Kidney (tissue), 14 donors: ENCODE measurements around the gene UBE2N. TPM values are rescaled to one million over a fixed set of nuclear protein-coding genes. Genes with fewer than 3 reads are reported as not detected.
A peak's percentile ranks its signal among the peaks of the same experiment; 100 is the strongest.

Experiments used
- DNase-seq, 5 donors: peaks; one replicate each; pipeline ENCODE4 v3.0.0-alpha.2; 2013 to 2020
- FAIRE-seq: peaks from 2 replicates; lab custom pipeline; 2012; peaks lifted over from hg19 to GRCh38; lab: Jason Lieb, UNC
- H3K27ac ChIP-seq, 2 donors: one replicate each; pipeline ENCODE4 v1.7.0; 2013; ENCODE audit warnings: low read depth in 2 of 2, low read length in 2 of 2, inconsistent platforms in 1 of 2
- H3K27me3 ChIP-seq: one replicate; pipeline ENCODE4 v1.7.1; 2013; ENCODE audit warnings: low read length, inconsistent platforms; ENCODE audit not compliant: control insufficient read depth, insufficient read depth
- H3K36me3 ChIP-seq, 3 donors: one replicate each; pipeline versions ENCODE4 v1.7.0 to v1.7.1; 2013; ENCODE audit warnings: low read length in 3 of 3, control low read depth in 1 of 3, inconsistent platforms in 1 of 3; ENCODE audit not compliant: insufficient read depth in 3 of 3, control insufficient read depth in 2 of 3
- H3K4me1 ChIP-seq, 3 donors: one replicate each; pipeline versions ENCODE4 v1.7.0 to v1.7.1; 2013; ENCODE audit warnings: low read length in 3 of 3, inconsistent platforms in 1 of 3, low read depth in 1 of 3; ENCODE audit not compliant: control insufficient read depth in 2 of 3, insufficient read depth in 2 of 3
- H3K4me3 ChIP-seq, 3 donors: one replicate each; pipeline versions ENCODE4 v1.7.0 to v1.8.1; 2013; ENCODE audit warnings: low read length in 3 of 3, control low read depth in 1 of 3, inconsistent platforms in 1 of 3
- H3K9ac ChIP-seq, 3 donors: one replicate each; pipeline versions ENCODE4 v1.7.0 to v1.7.1; 2013; ENCODE audit warnings: low read length in 3 of 3, control low read depth in 1 of 3, inconsistent platforms in 1 of 3
- H3K9me3 ChIP-seq, 3 donors: one replicate each; pipeline versions ENCODE4 v1.7.0 to v1.7.1; 2013; ENCODE audit warnings: low read length in 3 of 3, control low read depth in 1 of 3, inconsistent platforms in 1 of 3; ENCODE audit not compliant: control insufficient read depth in 2 of 3, insufficient read depth in 1 of 3
- intact Hi-C: fragments of 100-400 bp; cut with DNase I; formaldehyde crosslinking; loops from one replicate; pipeline ENCODE4 v1.11.1; 2022
- polyA plus RNA-seq: library from polyadenylated mRNA; stranded (reverse); fragments of 350-450 nt; fragmentation: Illumina TruSeq; extraction: RNeasy Lipid Tissue Mini Kit (QIAGEN cat#74804); gene quantifications from one replicate; pipeline ENCODE4 v1.2.3, GENCODE V29; 2014; ENCODE audit warnings: low read depth, low replicate concordance; ENCODE audit not compliant: insufficient read depth
- total RNA-seq: library from RNA; stranded (reverse); fragmentation: NEBNext Ultra II Directional; extraction: Animal tissue kit (Norgen Biotek cat#: 25700); gene quantifications from one replicate; pipeline ENCODE4 v1.2.1, GENCODE V29; 2021
- TF ChIP-seq, protein P1 (sequence below): IDR thresholded peaks from 3 replicates; pipeline ENCODE4 v1.5.1; 2012; ENCODE audit warnings: mild to moderate bottlenecking, moderate library complexity, borderline replicate concordance; ENCODE audit not compliant: insufficient read depth; ENCODE audit errors: extremely low read depth
- donor health status: control.
- donor health status: control.
- donor health status: control.
- donor health status: control.
- donor health status: control.
- donor health status: DM: yes; HTN: yes; CAD: no.
- donor health status: Normal renal cell carcinoma (clear cell type).

The UBE2N gene
- total and polyA plus RNA-seq, 2 donors from 2014 or later, result 84.7 to 97.3 TPM

DNA sequence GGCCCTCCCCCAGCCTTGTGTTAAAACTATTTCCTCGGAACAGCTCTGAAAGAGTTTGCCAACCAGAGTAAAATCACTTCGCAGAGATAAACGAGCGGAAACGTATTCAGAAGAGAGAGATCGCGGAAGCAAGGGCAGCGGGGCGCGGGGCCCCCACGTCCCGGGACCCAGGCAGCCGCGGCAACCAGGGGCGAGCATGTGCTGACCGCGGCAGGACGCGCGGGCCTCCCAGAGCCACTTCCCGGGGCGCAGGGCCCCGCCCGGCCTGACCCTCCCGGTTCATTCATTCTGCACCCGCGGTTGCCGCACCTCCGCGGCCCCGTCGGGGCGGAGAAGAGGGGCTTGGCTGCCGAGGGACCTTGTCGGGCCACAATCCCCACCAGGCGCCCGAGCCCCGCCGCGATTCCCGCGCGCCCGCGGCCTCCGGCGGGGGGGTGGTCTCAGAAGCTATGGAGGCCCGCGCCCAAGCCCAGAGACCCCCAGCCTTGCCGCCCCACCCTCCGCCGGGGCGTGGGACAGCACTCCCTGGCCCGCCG is 598 bp downstream of the UBE2N start:
- DNase-seq, result peak in 4 of 5 donors; percentile 22 to 85 (median 52)
- TF ChIP-seq, protein P1, sequence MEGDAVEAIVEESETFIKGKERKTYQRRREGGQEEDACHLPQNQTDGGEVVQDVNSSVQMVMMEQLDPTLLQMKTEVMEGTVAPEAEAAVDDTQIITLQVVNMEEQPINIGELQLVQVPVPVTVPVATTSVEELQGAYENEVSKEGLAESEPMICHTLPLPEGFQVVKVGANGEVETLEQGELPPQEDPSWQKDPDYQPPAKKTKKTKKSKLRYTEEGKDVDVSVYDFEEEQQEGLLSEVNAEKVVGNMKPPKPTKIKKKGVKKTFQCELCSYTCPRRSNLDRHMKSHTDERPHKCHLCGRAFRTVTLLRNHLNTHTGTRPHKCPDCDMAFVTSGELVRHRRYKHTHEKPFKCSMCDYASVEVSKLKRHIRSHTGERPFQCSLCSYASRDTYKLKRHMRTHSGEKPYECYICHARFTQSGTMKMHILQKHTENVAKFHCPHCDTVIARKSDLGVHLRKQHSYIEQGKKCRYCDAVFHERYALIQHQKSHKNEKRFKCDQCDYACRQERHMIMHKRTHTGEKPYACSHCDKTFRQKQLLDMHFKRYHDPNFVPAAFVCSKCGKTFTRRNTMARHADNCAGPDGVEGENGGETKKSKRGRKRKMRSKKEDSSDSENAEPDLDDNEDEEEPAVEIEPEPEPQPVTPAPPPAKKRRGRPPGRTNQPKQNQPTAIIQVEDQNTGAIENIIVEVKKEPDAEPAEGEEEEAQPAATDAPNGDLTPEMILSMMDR, result no peak
- no peaks in the 10 kb centered on the region for H3K27me3 ChIP-seq
- H3K4me1 ChIP-seq, result peaks cover 0 to 20% (median 7%) of the 10 kb centered on the region in 3 donors
- peak overlapping the region; percentile 79 to 83 for H3K27ac ChIP-seq
- FAIRE-seq, result no peak
- intact Hi-C loops, result no loop called here
- no peaks in the 10 kb centered on the region for H3K9me3 ChIP-seq
- no peaks in the 10 kb centered on the region for H3K36me3 ChIP-seq
- H3K4me3 ChIP-seq, result peak overlapping the region; percentile 67 to 89 (median 69)
- H3K9ac ChIP-seq, result peak overlapping the region; percentile 54 to 81 (median 60)

- no peaks in the 10 kb centered on the region for H3K9me3 ChIP-seq
- TF ChIP-seq, protein P1, result no peak
- peak overlapping the region; percentile 67 to 89 (median 69) for H3K4me3 ChIP-seq
- peaks cover 0 to 20% (median 7%) of the 10 kb centered on the region in 3 donors for H3K4me1 ChIP-seq
- H3K36me3 ChIP-seq, result no peaks in the 10 kb centered on the region
- DNase-seq (no peak), FAIRE-seq (no peak)
- no peaks in the 10 kb centered on the region for H3K27me3 ChIP-seq
- H3K27ac ChIP-seq, result no peak overlapping the region
- peak overlapping the region; percentile 38 to 60 (median 54) for H3K9ac ChIP-seq
- intact Hi-C loops, result no loop called here
Observed at GRCh38 chr12:93440043-93440835, 1.5 kb downstream of the UBE2N start.

- no peak for FAIRE-seq
- H3K27me3 ChIP-seq, result no peaks in the 10 kb centered on the region
- no peak overlapping the region for H3K9ac ChIP-seq
- no peak for DNase-seq
- no peak overlapping the region for H3K27ac ChIP-seq
- intact Hi-C loops, result no loop called here
- no peak overlapping the region for H3K4me3 ChIP-seq
- H3K9me3 ChIP-seq, result no peaks in the 10 kb centered on the region
- H3K36me3 ChIP-seq, result no peaks in the 10 kb centered on the region
- TF ChIP-seq, protein P1, result no peak
- peaks cover 0 to 22% (median 7%) of the 10 kb centered on the region in 3 donors for H3K4me1 ChIP-seq
Observed at GRCh38 chr12:93438266-93439050, 3.3 kb downstream of the UBE2N start.
